SK-N-SH (cell line): ENCODE results near the gene CDK14.

ENCODE experiments used
- CTCF ChIP-seq: fragments of 200-600 bp; sonication (generic); IDR thresholded peaks from 2 replicates; pipeline ENCODE4 v1.6.1; 2017; ENCODE audit warnings: antibody characterized with exemption, mild to moderate bottlenecking, moderate library complexity
- EZH2phosphoT487 ChIP-seq: fragments of 200-600 bp; sonication (generic); IDR thresholded peaks from 2 replicates; pipeline ENCODE4 v1.6.1; 2017; ENCODE audit warnings: low read depth, mixed run types, mild to moderate bottlenecking, antibody characterized with exemption, moderate library complexity, borderline replicate concordance
- FOSL2 ChIP-seq: IDR thresholded peaks from 2 replicates; pipeline ENCODE4 v1.4.0; 2012; ENCODE audit warnings: low read depth, mild to moderate bottlenecking, moderate library complexity, borderline replicate concordance
- FOXM1 ChIP-seq: IDR thresholded peaks from 2 replicates; pipeline ENCODE4 v1.4.0; 2012; ENCODE audit warnings: low read depth, mild to moderate bottlenecking
- IRF3 ChIP-seq: fragments of 150-350 bp; IDR thresholded peaks from 2 replicates; pipeline ENCODE4 v1.6.1; 2016; ENCODE audit warnings: mild to moderate bottlenecking, low read depth, low read length
- MXI1 ChIP-seq: IDR thresholded peaks from 2 replicates; pipeline ENCODE4 v1.6.1; 2012; ENCODE audit warnings: mild to moderate bottlenecking, low read depth, low read length, improper control_type of control experiment
- NFIC ChIP-seq: IDR thresholded peaks from 2 replicates; pipeline ENCODE4 v1.4.0; 2012; ENCODE audit warnings: borderline replicate concordance
- POLR2AphosphoS5 ChIP-seq: IDR thresholded peaks from 2 replicates; pipeline ENCODE4 v1.6.1; 2012; ENCODE audit warnings: low read depth, low read length
- RAD21 ChIP-seq: IDR thresholded peaks from 2 replicates; pipeline ENCODE4 v1.6.1; 2012; ENCODE audit warnings: mild to moderate bottlenecking, low read length
- SIN3A ChIP-seq: IDR thresholded peaks from 2 replicates; pipeline ENCODE4 v1.6.1; 2012; ENCODE audit warnings: low read depth, mild to moderate bottlenecking, low read length, moderate library complexity, borderline replicate concordance
- SMC3 ChIP-seq: IDR thresholded peaks from 2 replicates; pipeline ENCODE4 v1.6.1; 2012; ENCODE audit warnings: low read depth, low read length, improper control_type of control experiment
- TEAD4 ChIP-seq: IDR thresholded peaks from 2 replicates; pipeline ENCODE4 v1.4.0; 2012; ENCODE audit warnings: mild to moderate bottlenecking, borderline replicate concordance; ENCODE audit not compliant: insufficient read depth
- USF1 ChIP-seq: IDR thresholded peaks from 2 replicates; pipeline ENCODE4 v1.4.0; 2012; ENCODE audit warnings: low read depth, borderline replicate concordance
- TF ChIP-seq, protein P1 (sequence below): IDR thresholded peaks from 2 replicates; pipeline ENCODE4 v1.6.1; 2012; ENCODE audit warnings: mild to moderate bottlenecking, low read depth, low read length, moderate library complexity

DNA sequence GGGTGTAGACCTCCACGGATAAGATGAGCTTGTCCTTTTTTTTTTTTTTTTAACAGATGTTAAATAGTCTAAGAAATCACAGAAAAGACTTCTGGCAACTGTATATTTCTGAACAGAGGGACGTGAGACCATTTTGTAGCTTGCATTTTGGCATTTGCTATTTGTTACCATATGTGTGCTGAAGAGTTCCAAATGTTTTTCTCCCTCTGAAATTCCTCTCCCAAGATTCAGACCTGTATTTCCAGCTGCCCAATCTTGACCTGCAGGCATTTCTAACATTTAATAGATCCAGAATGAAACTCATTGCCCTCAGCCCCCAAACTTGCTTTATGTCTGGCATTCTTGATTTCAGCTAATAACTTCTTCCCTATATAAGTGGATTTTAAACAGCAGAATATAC, 445.0 kb downstream of the CDK14 start:
- TF ChIP-seq CTCF (no peak), FOSL2 (no peak), POLR2AphosphoS5 (no peak), SIN3A (no peak), SMC3 (no peak), TEAD4 (no peak), RAD21 (no peak), NFIC (no peak), IRF3 (no peak), USF1 (no peak), FOXM1 (no peak), EZH2phosphoT487 (no peak), MXI1 (no peak)
- TF ChIP-seq, protein P1, sequence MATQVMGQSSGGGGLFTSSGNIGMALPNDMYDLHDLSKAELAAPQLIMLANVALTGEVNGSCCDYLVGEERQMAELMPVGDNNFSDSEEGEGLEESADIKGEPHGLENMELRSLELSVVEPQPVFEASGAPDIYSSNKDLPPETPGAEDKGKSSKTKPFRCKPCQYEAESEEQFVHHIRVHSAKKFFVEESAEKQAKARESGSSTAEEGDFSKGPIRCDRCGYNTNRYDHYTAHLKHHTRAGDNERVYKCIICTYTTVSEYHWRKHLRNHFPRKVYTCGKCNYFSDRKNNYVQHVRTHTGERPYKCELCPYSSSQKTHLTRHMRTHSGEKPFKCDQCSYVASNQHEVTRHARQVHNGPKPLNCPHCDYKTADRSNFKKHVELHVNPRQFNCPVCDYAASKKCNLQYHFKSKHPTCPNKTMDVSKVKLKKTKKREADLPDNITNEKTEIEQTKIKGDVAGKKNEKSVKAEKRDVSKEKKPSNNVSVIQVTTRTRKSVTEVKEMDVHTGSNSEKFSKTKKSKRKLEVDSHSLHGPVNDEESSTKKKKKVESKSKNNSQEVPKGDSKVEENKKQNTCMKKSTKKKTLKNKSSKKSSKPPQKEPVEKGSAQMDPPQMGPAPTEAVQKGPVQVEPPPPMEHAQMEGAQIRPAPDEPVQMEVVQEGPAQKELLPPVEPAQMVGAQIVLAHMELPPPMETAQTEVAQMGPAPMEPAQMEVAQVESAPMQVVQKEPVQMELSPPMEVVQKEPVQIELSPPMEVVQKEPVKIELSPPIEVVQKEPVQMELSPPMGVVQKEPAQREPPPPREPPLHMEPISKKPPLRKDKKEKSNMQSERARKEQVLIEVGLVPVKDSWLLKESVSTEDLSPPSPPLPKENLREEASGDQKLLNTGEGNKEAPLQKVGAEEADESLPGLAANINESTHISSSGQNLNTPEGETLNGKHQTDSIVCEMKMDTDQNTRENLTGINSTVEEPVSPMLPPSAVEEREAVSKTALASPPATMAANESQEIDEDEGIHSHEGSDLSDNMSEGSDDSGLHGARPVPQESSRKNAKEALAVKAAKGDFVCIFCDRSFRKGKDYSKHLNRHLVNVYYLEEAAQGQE, result no peak
